Measurements from ENCODE around the gene SNX11.

SNX11 gene

GRCh38 chr17:48155889-48156611 is 48.5 kb downstream of the SNX11 start:
- Histone ChIP-seq H3K4me3 (ENCODE audit: low read depth, low read length) (no peak overlapping the region), H3K36me3 (ENCODE audit: control insufficient read depth in 2 of 2, insufficient read depth in 1 of 2, low read length in 2 of 2) (no peaks in the 10 kb centered on the region), H3K4me1 (ENCODE audit: control insufficient read depth, insufficient read depth, low read length) (peaks cover 24% of the 10 kb centered on the region), H3K27ac (ENCODE audit: extremely low read depth, low read depth, low read length) (no peak overlapping the region), H3K9me3 (ENCODE audit: control insufficient read depth, insufficient read depth, low read depth, low read length) (no peaks in the 10 kb centered on the region)
- CTCF ChIA-PET, result interaction anchor here (0.7 to 2.0 kb wide), 6 partner anchors 104 to 948 kb away, joined by 3 to 6 read pairs (median 4); no protein-coding TSS in a partner anchor
- TF ChIP-seq ZBTB6 (tag by site-specific recombination; IDR thresholded peaks at IDR 0.05) (0 out of 2 replicates have a peak, but pooled peaks have one; percentile 41), ZNF175 (tag by site-specific recombination; IDR thresholded peaks at IDR 0.05) (no peak)
- POLR2A ChIA-PET, result no interaction called here

- H3K27ac ChIP-seq (ENCODE audit: extremely low read depth, low read depth, low read length), result no peak overlapping the region
- ChIA-PET CTCF (interaction anchor here (0.6 to 1.4 kb wide), 15 partner anchors 11 to 632 kb away, joined by 3 to 7 read pairs (median 4); no protein-coding TSS in a partner anchor), POLR2A (interaction anchor here (0.6 to 1.1 kb wide), 3 partner anchors 52 to 740 kb away, joined by 3 to 5 read pairs (median 4); partner anchors contain the start of gene SNX11)
- TF ChIP-seq ZNF488 (tag by site-specific recombination; IDR thresholded peaks at IDR 0.05) (no peak), ZNF10 (tag by site-specific recombination; IDR thresholded peaks at IDR 0.05) (no peak)
- no peaks in the 10 kb centered on the region for H3K36me3 ChIP-seq (ENCODE audit: control insufficient read depth in 2 of 2, insufficient read depth in 1 of 2, low read length in 2 of 2)
- peaks cover 39% of the 10 kb centered on the region for H3K4me1 ChIP-seq (ENCODE audit: control insufficient read depth, insufficient read depth, low read length)
- no peaks in the 10 kb centered on the region for H3K9me3 ChIP-seq (ENCODE audit: control insufficient read depth, insufficient read depth, low read depth, low read length)
- H3K4me3 ChIP-seq (ENCODE audit: low read depth, low read length), result no peak overlapping the region
Measured at GRCh38 chr17:48159232-48159631, 51.7 kb downstream of the SNX11 start.

- ChIA-PET POLR2A (no interaction called here), CTCF (interaction anchor here (0.6 to 1.4 kb wide), 7 partner anchors 11 to 462 kb away, joined by 3 to 5 read pairs (median 3); no protein-coding TSS in a partner anchor)
- Histone ChIP-seq H3K4me3 (ENCODE audit: low read depth, low read length) (no peak overlapping the region), H3K36me3 (ENCODE audit: control insufficient read depth in 2 of 2, insufficient read depth in 1 of 2, low read length in 2 of 2) (no peaks in the 10 kb centered on the region), H3K4me1 (ENCODE audit: control insufficient read depth, insufficient read depth, low read length) (peaks cover 36% of the 10 kb centered on the region), H3K9me3 (ENCODE audit: control insufficient read depth, insufficient read depth, low read depth, low read length) (no peaks in the 10 kb centered on the region), H3K27ac (ENCODE audit: extremely low read depth, low read depth, low read length) (peak overlapping the region; percentile 70)
- TF ChIP-seq ZNF37A (tag by site-specific recombination; IDR thresholded peaks at IDR 0.05), result no peak
- TF ChIP-seq ZSCAN23 (tag by site-specific recombination; IDR thresholded peaks at IDR 0.05), result no peak
- no peak for TF ChIP-seq ZNF830 (tag by site-specific recombination; IDR thresholded peaks at IDR 0.05; ENCODE audit: low read depth)
- no peak for TF ChIP-seq OSR2 (tag by site-specific recombination; IDR thresholded peaks at IDR 0.05)
- peak; percentile 94 for TF ChIP-seq ZNF121 (tag by site-specific recombination; IDR thresholded peaks at IDR 0.05)
- TF ChIP-seq ZNF510 (tag by site-specific recombination; IDR thresholded peaks at IDR 0.05; ENCODE audit: insufficient replicate concordance), result no peak
- no peak for TF ChIP-seq ZNF398 (tag by site-specific recombination; IDR thresholded peaks at IDR 0.05)
- no peak for TF ChIP-seq ZNF580 (tag by site-specific recombination; IDR thresholded peaks at IDR 0.05)
- TF ChIP-seq ZNF571 (tag by site-specific recombination; IDR thresholded peaks at IDR 0.05), result no peak
- peak; percentile 76; the same call in 1 of the 2 replicates for TF ChIP-seq ZNF18 (tag by site-specific recombination; IDR thresholded peaks at IDR 0.05)
- no peak for TF ChIP-seq ZNF391 (tag by site-specific recombination; IDR thresholded peaks at IDR 0.05; ENCODE audit: borderline replicate concordance, low read depth)
- no peak for TF ChIP-seq ZNF280D (tag by site-specific recombination; IDR thresholded peaks at IDR 0.05)
- TF ChIP-seq YY1 (tag by site-specific recombination; IDR thresholded peaks at IDR 0.05), result no peak
- TF ChIP-seq ZNF19 (tag by site-specific recombination; IDR thresholded peaks at IDR 0.05; ENCODE audit: low read depth), result no peak
- no peak for TF ChIP-seq ZNF114 (tag by site-specific recombination; IDR thresholded peaks at IDR 0.05)
Measured at GRCh38 chr17:48160177-48161081, 52.9 kb downstream of the SNX11 start.
